Fibroblast of skin of scalp (primary cell): Measurements from ENCODE around the gene TMEM86A.
A peak's percentile ranks its signal among the peaks of the same experiment; 100 is the strongest.

Experiments used
- DNase-seq: peaks from one replicate; pipeline ENCODE4 v3.0.0-alpha.2; 2013

Gene TMEM86A

GRCh38 chr11:18700375-18700774, 1.8 kb downstream of the TMEM86A start:
- DNase-seq = no peak

GRCh38 chr11:18700872-18701271, 2.3 kb downstream of the TMEM86A start:
- DNase-seq = no peak

- DNase-seq = no peak
Observed at GRCh38 chr11:18701614-18702216, 3.1 kb downstream of the TMEM86A start.

- no peak for DNase-seq
Observed at GRCh38 chr11:18703001-18703763, 4.6 kb downstream of the TMEM86A start.

- no peak for DNase-seq
Observed at GRCh38 chr11:18704045-18704645, 5.6 kb downstream of the TMEM86A start.

DNA sequence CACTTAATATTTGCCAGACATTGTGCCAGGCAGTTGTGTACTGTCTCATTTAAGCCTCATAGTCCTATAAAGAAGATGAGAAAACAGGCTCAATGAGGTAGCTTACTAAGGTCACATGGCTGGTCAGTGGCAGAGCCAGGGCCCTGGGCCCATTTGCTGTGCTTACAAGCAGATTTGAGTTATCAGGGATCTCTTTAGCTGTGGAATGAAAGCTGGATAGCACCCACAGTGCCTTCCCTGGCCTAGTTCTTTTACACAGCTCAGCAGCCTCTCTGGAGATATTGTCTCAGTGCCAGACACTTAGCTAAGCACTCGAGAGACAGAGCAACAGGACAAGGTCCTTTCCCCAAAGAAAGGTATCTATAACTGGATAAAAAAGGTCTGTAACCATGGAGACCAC, 6.1 kb downstream of the TMEM86A start:
- no peak for DNase-seq

- DNase-seq = no peak
Observed at GRCh38 chr11:18705651-18706281, 7.2 kb downstream of the TMEM86A start.

- peak; percentile 53 for DNase-seq
Observed at GRCh38 chr11:18706330-18707243, 8.0 kb downstream of the TMEM86A start.

- DNase-seq = no peak
Observed at GRCh38 chr11:18707811-18708340, 9.3 kb downstream of the TMEM86A start.

GRCh38 chr11:18709414-18709813, 10.8 kb downstream of the TMEM86A start:
- no peak for DNase-seq

DNA sequence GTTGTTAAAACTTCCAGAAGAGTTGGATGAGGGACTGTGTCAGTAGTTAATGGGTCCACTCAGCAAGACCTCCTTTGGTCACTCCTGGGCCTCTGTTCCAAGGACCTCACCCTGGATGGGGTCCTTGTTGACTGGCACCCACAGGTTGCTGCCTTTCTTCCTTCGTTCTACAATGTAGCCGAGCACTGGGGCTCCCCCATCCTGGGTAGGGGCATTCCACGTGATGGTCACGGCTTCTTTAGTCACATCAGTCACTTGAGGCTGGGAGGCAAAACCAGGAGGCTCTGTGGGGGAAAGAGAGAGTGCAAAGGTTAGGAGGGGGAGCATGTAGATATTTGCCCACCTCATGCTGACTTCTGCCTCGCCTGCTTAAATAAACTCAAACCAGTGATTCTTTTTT, 12.0 kb downstream of the TMEM86A start:
- no peak for DNase-seq

DNA sequence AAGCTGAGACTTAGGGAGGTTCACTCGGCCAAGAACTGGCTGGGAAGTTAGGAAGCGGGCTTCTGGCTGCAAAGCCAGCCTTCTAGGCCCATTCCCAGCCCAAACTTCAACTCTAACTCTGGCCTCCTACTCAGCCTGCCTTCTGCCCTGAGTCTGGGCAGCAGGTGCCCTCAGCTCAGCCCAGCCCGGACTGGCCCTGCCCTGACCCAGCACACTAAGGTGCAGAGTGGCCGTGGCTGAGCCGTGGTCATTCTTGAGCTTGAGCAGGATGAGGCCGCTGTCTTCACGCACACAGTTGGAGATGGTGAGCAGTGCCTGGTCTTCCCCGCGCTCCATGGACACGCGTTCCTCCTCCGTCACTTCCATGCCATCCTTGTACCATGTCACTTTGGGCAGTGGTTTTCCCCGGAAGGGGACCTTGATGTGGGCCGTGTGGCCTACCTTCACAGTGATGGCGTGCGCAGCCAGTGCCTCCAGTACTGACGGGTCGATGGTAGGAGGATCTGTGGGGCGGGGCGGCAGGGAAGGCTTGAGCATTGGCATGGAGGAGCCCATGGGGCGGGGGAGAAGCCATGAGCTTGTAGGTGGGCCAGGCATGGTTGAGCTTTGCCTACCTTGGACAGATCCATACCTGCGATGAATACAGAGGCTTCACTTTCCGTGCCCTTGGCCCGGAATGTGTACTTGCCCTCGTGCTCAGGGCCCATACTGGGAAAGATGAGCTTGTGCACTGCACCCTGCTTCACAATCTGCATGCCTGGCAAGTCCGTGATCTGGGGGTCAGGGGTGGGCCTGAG, 15.3 kb downstream of the TMEM86A start:
- no peak for DNase-seq

DNA sequence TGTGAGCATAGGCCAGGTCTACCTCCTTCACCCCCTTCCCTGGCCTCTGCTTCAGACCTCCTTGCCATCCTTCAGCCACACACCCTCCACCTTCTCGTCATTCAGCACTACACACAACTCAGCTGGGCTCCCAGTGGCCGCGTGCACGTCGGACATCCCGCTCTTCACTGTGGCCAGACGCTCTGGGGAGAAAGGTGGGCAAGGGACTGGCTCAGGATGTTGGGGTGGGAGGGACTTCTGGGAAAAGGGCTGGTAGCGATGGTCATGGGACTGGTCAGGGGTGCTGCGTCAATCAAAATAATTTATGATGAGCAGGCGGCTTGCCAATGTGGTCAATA, 15.8 kb downstream of the TMEM86A start:
- no peak for DNase-seq

GRCh38 chr11:18715476-18715875, 16.9 kb downstream of the TMEM86A start:
- DNase-seq = no peak

DNA sequence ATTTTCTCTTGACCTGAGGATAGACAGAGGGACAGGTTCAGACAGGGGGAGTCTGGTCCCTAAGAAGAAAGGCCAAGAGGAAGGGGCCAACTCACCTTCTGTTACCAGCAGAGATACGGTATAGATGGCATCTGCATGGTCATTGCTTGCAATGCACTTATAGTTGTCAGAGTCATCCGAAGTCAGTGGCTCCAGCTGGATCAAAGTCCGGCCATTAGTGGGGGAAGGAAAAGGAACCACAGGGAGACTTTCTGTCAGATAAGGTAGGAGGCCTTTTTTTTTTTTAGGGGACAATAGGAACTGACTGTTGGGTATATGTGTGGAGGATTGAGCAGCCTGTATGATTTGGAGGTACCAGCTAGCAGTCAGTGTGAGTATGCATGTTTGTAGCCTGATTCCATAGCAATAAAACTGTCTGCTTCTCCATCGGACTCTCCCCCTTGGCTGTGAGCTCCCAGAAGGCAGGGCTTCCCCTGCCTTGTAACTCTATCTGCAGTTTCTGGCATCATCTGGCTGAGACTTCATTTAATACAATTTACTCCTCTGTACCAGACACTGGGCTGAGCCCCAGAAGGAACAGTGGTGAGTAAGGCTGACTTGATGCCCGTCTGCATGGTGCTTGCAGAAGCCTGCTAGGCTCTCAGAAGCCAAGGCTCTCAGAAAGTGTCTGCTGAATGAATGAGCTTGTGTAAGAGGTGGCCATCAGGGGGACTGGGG, 21.7 kb downstream of the TMEM86A start:
- DNase-seq = no peak

GRCh38 chr11:18720808-18721560, 22.4 kb downstream of the TMEM86A start:
- peak; percentile 79 for DNase-seq

DNA sequence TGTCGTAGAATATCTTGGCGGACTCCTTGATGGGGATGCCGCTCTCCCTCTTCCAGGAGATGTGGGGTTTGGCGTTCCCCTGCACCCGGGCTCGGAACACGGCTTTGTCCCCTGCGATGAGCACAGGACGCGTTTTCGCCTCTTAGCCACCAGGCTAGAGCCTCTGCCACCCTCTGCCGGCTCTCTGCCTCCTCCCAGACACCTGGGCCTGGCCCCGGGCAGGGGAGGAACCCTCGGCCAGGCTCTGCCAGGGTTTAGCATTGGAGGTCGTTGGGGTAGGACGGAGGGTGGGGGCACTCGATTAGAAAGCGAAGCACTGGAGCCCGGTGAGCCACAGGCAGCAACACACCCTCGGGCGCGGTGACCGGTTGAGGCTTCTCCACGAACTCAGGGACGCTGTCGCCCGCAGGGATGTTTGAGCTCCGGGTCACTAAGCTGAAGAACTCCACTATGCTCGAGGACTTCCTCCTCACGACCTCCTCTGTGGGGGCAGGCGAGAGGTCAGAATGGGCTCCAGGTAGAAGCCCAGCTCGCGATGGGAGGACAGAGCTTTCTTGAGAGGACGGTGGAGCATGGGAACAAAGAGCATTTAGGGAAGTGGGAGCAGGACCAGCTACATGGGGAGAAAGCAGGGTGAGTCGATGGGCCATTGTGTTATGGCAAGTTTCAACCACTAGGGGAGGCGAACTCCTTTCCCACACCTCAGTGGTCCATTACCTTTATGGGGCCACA, 23.1 kb downstream of the TMEM86A start:
- DNase-seq = peak; percentile 55

DNA sequence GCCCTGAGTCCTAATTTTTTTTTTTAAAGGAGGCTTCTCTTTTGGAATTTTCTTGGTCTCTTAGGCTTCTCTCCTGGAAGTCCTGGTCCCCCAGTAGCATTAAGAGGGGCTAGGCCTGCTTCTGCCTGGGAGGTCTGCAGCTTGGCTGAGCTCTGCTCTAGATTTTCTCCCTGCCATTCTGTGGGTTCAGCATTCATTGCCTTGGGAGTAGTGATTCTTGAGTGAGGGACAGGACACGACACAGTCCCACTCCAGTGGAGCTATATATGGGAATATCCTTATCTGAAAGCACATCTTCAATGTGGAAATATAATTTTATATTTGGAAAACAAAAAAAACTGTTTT, 23.7 kb downstream of the TMEM86A start:
- DNase-seq = no peak

- no peak for DNase-seq
Observed at GRCh38 chr11:18723991-18724390, 25.4 kb downstream of the TMEM86A start.
